Gastrocnemius medialis (tissue), 4 donors: ENCODE data around the gene SORBS1.

ENCODE experiments used
- POLR2A ChIP-seq, 2 donors: fragments of 450-650 bp; IDR thresholded peaks; one replicate each; pipeline ENCODE4 v1.6.1; 2017; ENCODE audit warnings: antibody characterized with exemption in 2 of 2, mild to moderate bottlenecking in 2 of 2, moderate library complexity in 2 of 2
- TF ChIP-seq, protein P1 (sequence below), 5 experiments: fragments of 450-650 bp in 3 of 5; fragments of 200-600 bp in 2 of 5; sonication (generic) in 2 of 5; IDR thresholded peaks in 4 of 5; conservative IDR thresholded peaks in 1 of 5; 1 replicate in 4 of 5; 2 replicates in 1 of 5; pipeline ENCODE4 v1.5.1; 2016 to 2019; ENCODE audit warnings: antibody characterized with exemption in 5 of 5, mild to moderate bottlenecking in 3 of 5, moderate library complexity in 3 of 5

DNA sequence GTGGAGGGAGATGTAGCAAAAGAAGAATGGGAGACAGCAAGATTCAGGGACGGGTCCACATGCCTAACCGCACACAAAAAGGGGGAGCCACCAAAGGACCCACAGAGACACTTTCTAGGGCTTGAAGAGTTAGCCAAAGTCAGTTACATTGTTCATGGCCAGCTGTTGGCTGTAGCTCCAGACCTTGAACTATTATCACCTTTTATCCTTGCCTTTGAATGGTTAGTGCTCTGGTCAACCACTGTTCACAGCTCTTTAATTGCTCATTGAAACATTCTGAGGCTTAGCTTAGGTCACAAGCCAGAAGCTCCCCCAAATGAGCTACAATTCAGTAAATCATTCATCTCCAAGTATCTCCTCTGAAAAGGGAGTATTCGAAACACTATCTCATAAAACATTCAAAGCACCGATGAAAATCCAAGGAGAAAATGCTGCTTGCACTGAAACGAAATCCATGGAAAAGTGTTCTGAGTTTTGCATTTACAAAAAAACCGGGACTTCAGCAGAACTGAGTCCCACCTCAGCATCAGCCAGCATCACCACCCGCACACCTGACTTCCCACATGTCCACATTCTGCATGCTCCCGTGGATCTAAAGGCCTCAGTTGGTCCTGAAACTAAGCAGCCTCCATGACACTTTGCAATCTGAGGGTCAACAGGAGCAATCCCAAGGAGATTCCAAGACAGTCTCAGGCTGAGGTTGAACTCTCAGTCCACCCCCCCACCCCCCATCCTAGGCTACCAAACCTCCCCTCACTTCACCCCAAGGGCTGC is 4.0 kb downstream of the SORBS1 start:
- TF ChIP-seq POLR2A (IDR thresholded peaks at IDR 0.05), result no peak
- TF ChIP-seq, protein P1, sequence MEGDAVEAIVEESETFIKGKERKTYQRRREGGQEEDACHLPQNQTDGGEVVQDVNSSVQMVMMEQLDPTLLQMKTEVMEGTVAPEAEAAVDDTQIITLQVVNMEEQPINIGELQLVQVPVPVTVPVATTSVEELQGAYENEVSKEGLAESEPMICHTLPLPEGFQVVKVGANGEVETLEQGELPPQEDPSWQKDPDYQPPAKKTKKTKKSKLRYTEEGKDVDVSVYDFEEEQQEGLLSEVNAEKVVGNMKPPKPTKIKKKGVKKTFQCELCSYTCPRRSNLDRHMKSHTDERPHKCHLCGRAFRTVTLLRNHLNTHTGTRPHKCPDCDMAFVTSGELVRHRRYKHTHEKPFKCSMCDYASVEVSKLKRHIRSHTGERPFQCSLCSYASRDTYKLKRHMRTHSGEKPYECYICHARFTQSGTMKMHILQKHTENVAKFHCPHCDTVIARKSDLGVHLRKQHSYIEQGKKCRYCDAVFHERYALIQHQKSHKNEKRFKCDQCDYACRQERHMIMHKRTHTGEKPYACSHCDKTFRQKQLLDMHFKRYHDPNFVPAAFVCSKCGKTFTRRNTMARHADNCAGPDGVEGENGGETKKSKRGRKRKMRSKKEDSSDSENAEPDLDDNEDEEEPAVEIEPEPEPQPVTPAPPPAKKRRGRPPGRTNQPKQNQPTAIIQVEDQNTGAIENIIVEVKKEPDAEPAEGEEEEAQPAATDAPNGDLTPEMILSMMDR (IDR thresholded peaks at IDR 0.05 in 4 of 5, conservative IDR thresholded peaks at IDR 0.05 in 1 of 5), result no peak
